NCI-H2029 (cell line): ENCODE measurements around the gene TCEANC2.
A peak's percentile ranks its signal among the peaks of the same experiment; 100 is the strongest.
"Not testable (repeated sequence)": the region's sequence is repeated elsewhere in the genome, so short reads cannot be mapped to it uniquely, and the experiment has no call there.

Experiments
- DNase-seq: peaks from one replicate; lab custom pipeline; 2025; lab: John Stamatoyannopoulos, UW

Gene TCEANC2

DNA sequence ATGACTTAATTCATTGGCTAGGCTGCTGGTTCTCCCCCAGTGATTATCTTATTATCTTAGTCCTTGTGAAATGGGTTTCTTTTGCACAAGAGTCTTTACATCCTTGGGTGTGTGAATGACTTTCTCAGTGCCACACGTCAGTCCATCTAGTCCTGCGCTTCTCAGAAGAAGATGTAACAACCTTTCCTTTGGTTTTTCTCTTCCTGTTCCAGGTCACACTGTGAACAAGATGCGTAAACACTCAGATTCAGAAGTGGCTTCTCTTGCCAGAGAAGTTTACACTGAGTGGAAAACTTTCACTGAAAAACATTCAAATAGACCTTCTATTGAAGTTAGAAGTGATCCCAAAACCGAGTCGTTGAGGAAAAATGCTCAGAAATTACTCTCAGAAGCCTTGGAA is 35.0 kb downstream of the TCEANC2 start:
- no peak for DNase-seq

DNA sequence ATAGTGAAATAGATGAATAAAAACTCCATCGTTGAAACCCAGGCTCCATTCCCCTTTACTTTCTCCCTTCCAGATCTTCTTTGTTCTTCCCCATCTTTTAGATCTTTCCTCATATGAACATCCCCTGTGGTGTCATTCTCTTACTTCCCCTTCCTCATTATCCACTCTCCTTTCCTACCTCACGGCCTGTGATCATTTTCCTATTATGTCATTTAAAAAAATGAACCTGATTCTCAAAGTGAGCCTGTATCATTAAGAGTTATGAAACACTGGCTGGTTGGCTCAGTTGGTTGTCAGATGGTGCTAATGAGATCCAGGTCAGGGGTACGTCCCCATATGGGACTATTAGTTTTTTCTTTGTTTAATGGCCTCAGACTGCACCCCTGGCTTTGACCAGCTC is 38.3 kb downstream of the TCEANC2 start:
- no peak for DNase-seq

DNA sequence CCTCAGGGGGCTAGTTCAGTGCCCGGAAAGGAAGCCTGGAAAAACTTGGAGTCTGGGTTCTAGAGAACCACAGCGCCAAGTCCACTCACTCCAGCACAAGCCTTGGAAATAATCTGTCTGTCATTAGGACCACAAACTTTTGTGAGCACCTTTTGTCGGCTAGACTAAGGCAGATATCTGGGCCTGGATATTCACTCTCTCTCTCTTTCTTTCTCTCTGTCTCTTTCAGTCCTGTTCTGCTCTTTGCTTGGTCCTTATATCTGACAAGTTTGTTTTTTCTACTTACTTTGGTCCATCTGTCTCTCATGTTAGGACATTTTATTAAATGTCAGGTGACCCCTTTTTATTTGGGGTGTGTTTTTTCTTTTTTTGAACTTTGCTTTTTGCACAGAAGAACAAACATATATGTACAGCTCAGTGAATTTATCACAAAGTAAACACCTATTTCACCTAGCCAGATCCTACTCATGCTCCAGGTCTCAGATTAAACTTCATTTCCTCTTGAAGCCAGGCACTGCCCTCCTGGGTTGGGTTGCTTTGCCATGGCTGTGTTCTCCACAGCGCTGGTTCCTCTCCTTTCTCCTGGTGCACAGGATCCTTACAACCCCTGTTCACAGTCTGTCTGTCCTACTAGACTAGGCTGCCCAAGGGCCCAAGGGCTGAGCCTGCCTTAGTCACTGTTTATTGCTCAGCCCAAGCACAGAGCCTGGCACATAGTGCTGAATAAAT is 40.8 kb downstream of the TCEANC2 start:
- no peak for DNase-seq

DNA sequence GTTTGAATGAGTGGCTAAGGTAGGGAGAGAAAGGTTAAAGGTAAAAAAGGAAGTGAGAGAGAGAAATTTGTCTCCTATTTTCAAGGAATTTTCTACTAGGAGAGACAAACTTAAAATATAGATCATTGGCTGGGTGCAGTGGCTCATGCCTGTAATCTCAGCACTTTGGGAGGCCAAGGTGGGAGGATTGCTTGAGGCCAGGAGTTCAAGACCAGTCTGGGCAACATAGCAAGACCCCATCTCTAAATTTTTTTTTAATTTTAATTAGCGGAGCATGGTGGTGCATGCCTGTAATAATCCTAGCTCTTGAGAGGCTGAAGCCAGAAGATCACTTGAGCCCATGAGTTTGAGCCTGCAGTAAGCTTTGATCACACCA is 41.3 kb downstream of the TCEANC2 start:
- not testable (repeated sequence) for DNase-seq

DNA sequence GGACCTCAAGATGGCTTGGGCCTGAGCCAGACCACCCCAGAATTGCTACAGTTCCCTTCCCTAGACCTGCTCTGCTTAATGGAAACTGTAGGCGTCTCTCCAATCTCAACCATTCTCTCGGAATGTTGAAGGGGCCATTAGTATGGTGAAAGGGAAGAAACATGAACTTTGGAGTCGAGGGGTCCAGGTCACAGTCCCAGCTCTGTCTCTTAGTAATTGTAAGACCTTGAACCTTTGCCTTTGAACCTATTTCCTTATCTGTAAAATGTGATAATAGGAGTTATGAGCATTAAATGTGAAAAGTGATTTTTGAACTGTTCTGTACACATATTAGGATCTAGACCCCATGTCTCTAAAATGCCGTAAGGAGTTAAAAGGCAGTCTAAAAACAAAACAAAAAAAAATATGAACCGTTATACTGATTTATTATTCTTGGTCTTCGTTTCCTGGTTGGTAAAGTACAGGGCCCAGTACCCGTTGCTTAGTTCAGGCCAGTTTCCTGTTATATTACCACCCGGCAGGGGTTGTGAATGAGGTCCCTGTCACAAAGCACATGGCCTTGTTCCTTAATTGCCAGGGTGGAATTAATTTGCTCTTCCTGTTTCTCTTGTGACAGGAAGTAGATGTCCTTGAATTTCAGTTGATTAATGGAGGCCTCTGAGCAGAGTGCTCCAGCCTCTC is 42.3 kb downstream of the TCEANC2 start:
- DNase-seq, result peak; percentile 42

DNA sequence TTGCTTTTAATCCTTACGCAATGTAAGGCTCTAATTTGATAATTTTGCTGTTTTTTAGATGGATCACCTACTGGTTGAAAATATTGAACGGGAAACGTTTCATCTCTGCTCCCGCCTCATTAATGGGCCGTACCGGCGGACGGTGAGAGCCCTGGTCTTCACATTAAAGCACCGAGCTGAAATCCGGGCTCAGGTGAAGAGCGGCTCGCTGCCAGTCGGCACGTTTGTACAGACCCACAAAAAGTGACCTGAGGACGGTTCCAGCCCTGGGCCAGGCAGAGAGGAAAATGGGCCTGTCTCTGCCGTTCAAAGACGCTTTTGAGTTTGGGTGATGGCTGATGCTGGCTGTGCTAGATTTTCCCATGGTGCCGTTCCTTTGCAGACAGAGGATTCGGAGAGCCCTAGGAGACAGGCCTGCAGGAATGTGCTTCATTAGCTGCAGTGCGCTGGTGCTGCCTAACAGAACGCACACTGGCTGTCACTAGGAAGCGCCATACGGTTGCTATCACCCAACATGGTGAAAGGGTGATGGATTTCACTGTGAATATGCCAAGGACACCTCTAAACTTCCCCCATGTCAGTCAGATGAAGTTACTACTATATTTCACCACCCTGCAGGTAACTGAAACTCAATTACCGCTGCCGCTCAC is 42.9 kb downstream of the TCEANC2 start:
- no peak for DNase-seq

DNA sequence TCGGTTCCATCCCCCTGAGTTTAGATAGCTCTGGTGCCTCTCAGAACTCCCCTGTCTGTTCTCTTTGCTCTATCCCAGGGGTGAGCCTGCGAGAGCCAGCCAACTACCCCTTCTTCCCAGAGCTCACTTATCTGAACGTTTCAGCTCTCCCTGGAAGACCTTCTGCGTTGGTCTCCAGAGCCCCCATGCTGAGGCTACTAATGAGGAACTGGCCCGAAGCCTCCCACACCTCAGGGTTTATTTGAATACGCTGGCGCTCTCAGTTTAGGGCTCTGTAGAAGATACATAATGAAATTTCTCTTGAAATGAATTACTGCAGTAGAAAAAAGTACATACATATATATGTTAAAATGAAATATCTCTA is 43.5 kb downstream of the TCEANC2 start:
- DNase-seq, result no peak

DNA sequence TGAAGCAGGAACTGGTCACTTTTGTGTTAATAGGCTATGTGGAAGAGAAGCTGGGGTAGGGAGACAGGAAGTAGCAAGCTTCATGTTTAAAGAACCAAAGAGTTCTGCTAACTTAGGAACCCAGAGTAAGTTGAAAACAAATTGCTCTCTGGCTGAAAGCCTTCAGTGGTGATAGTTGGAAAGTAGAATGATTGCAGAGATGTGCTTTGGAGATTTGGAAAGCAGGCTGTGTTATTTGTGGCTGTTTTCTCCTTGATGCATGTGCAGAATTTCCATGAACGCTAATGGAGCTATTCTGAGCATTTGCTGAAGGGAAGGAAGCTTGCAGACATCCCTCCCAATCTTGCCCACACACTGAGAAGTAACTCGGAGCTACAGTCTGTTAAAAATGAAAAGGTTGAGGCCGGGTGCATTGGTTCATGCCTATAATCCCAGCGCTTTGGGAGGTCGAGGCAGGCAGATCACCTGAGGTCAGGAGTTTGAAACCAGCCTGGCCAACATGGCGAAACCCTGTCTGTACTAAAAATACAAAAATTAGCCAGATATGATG is 45.7 kb downstream of the TCEANC2 start:
- DNase-seq, result no peak

DNA sequence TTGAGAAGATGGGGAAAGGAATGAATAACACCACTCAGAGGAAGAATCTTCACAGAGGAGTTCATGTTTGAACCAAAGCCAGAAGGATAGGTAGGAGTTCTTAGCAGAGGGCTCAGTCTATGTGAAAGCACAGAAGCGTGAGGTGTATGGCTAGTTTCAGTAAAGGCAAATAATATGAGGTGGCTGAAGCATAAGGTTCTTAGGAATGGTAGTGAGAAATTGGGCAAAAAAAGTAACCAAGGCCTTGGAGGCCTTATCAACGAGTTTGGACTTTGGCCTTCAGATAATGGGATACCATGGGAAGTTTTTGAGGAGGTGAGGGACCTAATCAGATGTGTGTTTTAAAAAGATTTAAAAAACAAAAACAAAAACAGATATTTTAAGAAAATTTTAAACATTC is 47.1 kb downstream of the TCEANC2 start:
- DNase-seq, result no peak

DNA sequence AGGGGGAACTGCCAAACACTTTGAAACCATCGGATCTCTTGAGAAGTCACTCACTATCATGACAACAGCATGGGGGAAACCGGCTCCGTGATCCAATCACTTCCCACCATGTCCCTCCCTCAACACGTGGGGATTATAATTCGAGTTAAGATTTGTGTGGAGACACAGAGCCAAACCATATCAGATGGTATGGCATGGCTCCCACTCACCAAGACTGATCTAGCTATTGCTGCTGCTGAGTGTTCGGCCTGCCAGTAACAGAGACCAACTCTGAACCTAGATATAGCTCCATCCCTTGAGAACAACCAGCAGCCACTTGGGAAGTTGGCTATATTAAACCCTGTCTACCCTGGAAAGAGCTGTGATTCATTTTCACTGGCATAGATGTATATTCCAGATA is 50.0 kb downstream of the TCEANC2 start:
- DNase-seq, result no peak

DNA sequence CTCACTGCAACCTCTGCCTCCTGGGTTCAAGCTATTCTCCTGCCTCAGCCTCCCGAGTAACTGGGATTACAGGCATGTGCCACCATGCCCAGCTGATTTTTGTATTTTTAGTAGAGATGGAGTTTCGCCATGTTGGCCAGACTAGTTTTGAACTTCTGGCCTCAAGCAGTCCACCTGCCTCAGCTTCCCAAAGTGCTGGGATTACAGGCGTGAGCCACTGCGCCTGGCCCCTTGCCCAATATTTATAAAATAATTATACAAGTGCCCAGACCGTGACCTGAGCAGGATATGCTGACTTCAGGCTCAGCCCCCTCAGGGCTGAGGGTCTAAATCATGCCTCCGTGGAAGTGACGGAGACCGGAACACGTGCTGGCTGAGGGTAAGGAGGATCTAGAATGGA is 51.2 kb downstream of the TCEANC2 start:
- DNase-seq, result not testable (repeated sequence)

DNA sequence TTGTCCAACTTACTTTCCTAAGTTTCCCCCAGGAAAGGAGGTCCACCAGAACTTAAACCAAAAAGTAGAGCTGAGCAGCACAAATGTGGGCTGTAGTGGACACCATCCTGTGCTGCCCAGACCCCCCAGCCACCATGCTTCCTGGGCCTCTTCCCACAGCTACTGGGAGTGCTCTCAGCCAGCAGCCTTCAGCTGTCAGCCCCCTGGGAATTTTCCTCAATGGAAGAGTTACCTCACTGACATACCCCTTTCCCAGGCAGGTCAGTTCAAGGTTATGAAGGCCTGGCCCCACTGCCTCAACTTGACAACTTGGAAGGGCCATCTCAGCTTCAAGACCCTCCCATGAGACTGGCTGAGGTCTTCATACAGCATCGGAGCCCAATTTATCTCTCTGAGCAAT is 51.7 kb downstream of the TCEANC2 start:
- DNase-seq, result no peak

DNA sequence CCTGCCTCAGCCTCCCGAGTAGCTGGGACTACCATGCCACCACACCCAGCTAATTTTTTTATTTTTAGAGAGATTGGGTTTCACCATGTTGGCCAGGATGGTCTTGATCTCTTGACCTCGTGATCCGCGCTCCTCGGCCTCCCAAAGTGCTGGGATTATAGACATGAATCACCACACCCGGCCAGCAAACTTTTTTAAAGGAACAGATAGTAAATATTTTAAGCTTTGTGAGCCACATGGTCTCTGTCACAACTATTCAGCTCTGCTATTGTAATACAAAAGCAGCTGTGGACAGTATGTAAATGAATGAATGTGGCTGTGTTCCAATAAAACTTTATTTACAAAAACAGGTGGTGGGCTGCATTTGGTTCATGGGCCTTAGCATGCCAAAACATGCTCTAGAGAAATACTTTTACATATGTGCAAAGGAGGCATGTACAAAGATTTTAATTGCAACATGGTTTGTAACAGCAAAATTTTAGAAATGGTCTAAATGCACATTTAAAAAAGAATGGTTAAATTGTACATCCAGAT is 52.4 kb downstream of the TCEANC2 start:
- no peak for DNase-seq

DNA sequence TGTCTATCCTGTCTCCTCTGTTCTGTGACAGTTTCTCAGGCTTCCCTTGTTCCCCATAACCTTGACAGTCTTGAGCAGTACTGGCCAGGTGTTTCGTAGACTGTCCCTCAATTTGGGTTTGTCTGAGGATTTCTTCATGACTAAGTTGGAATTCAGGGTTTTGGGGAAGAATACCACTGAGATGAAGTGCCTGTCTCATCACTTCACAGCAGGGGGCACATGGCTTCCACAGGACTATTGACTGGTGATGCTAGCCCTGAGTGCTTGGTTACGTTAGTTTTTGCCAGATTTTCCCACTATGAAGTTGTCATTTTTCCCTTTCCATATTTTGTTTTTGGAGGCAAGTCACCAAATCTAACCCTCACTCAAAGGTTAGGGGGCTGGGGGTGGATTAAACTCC is 53.7 kb downstream of the TCEANC2 start:
- DNase-seq, result no peak

DNA sequence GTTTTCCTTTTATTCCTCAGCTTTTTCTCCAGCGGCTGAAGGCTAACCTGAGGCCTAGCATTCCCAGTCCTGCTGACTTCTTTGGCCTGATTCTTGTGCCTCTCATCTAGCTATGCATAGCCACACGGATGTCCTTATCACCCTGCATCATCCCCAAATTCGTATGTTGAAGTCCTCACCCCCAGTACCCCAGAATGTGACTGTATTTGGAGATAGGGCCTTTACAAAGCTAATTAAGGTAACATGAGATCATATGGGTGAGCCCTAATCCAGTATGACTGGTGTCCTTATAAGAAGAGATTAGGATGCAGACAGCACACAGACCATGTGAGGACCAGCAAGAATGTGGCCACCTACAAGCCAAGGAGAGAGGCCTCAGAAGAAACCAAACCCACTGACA is 54.7 kb downstream of the TCEANC2 start:
- no peak for DNase-seq

DNA sequence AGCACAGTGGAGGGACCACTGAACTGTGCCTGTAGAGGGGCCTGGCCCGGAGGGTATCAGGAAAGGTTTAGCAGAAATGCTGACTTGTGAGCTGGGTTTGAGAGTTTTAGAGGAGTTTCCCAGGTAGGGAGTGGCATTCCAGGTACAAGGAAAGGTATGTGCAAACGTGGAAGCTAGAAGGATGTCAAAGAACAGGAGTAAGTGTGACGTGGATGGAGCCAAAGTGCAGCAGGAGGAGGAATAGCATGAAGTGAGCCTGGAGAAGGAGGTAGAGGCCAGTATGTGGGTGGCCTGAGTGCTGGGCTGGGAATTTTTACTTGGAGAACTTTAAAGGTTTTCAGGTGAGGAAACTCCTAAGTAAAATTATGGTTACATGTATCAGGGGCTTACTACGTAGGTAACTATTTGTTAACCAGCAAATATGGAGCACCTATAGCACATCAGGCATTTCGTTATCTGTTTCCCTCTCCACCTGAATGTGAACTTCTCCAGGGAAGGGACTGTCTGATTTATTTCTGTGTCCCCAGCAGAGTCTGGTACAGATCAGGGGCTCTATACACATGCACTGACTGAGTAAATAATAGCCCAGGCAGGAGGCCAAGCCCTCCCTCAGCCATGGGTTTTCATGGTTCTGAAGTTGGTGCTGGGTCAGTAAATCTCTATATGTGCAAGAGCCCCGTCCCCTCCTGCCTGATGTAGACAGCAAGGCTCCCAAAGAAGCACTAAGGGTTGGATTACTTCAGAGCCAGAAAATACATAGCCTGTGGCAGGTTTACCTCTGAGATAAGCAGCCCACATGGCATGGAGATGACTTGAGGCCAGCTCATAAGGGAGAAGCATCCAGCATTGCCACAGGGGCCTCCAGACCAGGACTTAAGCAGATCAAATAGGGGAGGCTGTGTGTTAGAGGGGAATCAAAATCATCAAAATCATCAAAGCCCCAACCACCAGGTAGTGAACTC is 56.0 kb downstream of the TCEANC2 start:
- DNase-seq, result no peak

DNA sequence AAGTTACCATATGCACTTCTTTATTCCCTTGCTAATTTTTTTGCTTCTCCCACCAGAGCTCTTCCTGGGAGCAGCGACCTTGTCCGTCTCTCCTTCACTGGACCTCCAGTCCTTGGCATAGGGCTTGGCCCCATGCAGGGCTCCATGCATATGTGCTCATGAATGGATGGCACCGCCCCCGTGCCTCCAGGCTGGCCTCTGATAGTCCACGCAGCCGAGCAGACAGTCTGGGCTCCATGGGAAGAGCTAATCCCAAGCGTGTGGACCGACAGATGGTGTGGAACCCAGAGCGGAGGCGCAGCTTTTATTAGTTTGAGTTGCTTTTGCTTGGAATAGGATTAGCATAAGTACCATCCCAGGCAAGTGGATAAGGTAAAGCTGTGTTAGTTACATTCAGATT is 57.6 kb downstream of the TCEANC2 start:
- DNase-seq, result no peak

DNA sequence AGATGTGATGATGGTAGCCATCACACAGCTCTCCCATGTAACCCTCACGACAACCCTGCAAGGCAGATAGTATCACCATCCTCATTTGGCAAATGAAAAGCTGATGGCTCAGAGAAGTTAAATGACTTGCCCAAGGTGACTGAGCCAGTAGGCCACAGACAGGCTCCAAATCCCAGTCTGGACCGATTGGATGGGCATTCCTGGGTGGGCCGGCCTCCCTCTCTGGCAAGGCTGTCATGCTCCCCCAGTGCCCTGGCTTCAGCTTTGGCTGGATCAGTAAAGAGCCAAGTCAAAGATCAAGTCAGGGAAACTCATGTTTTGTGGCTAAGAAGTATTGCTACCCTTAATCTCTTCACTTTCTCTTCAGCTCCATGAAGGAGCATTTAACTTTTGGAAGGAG is 58.2 kb downstream of the TCEANC2 start:
- no peak for DNase-seq

DNA sequence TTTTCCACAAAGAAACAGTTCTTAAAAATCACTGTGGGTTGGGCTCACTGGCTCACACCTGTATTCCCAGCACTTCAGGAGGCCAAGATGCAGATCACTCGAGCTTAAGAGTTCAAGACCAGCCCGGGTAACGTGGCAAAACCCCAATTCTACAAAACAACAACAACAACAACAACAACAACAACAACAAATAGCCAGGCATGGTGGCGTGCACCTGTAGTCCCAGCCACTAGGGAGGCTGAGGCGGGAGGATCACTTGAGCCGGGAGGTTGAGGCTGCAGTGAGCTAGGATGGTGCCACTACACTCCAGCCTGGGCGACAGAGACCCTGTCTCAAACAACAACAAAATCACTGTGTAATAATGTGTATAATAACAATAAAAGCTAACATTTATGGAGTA is 58.6 kb downstream of the TCEANC2 start:
- no peak for DNase-seq

DNA sequence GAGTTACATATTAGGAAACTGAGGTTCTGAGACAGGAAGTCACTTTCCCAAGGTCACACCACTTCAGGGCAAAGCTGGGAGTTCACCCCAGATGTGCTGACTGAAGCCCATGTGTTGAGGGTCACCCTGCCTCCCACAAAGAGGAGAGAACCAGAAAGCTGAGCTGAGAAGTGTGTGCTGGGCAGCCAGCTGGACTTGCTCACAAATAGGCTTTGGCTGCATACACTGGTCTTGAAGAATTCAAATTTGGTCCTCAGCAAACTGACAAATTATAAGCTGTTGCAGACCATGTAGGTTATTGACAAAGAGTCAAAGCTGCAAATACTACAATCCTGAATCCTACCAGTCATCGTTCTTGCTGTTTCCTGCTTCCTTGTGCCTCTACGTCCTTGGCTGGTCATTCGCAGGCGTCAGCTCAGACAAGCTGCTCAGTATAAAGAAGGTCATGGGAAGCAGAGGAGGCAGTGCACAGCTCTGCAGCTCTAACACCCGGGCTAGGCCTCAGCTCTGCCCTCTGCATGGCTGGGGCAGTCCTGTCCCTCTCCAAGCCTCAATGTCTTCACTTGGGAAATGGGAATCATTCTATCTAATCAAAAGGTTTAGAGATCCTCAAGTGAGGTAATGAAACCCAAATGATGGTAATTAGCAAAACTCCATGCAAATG is 59.4 kb downstream of the TCEANC2 start:
- DNase-seq, result no peak

DNA sequence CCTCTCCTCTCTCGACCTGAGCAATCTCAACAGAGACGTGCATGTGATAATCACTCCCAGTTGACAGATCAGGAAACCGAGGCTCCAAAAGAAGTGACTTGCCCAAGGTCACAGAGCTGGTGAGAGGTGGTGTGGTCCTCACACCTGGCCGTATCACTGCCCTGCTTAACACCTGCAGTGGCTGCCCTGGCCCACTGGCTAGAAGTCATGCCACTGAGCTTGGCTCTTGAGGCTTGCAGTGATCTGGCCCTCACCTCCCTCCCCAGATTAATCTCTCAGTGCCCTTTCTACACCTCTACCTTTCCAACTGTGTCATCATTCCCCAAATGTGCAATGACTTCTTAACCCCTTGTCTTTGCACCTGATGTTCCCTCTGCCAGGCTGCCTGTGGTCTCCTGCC is 60.6 kb downstream of the TCEANC2 start:
- no peak for DNase-seq
